DND-41 (cell line): ENCODE measurements around the gene CYREN.

ENCODE experiments used
- ATAC-seq: fragments of 200-7000 bp; cut with Tn5 transposase; 3 replicates; pipeline ENCODE4 v1.9.1; 2021; ENCODE audit warnings: low read depth; ENCODE audit not compliant: insufficient read depth
- DNase-seq: peaks from one replicate; pipeline ENCODE4 v3.0.0-alpha.2; 2020
- H2AFZ ChIP-seq: 2 replicates; pipeline ENCODE4 v1.6.0; 2012; ENCODE audit warnings: low read depth, low read length
- H3K27ac ChIP-seq: 2 replicates; pipeline ENCODE4 v1.5.1; 2012; ENCODE audit warnings: low read length, inconsistent platforms
- H3K27me3 ChIP-seq: fragments of 200-600 bp; sonication (generic); 2 replicates; pipeline ENCODE4 v1.6.0; 2012; ENCODE audit warnings: low read length, mild to moderate bottlenecking, inconsistent platforms; ENCODE audit not compliant: insufficient read depth, poor library complexity
- H3K36me3 ChIP-seq: 2 replicates; pipeline ENCODE4 v1.5.1; 2012; ENCODE audit warnings: low read length, inconsistent platforms; ENCODE audit not compliant: insufficient read depth
- H3K4me1 ChIP-seq: 2 replicates; pipeline ENCODE4 v1.5.1; 2012; ENCODE audit warnings: mild to moderate bottlenecking, low read length; ENCODE audit not compliant: insufficient read depth
- H3K4me2 ChIP-seq: 2 replicates; pipeline ENCODE4 v1.6.0; 2012; ENCODE audit warnings: mild to moderate bottlenecking, moderate library complexity, low read length, inconsistent platforms; ENCODE audit not compliant: insufficient read depth
- H3K4me3 ChIP-seq, 2 experiments: fragments of 200-600 bp in 1 of 2; shearing (Covaris generic) in 1 of 2; 2 replicates each; pipeline ENCODE4 v1.5.1; 2012 to 2016; ENCODE audit warnings: inconsistent platforms in 2 of 2, low read length in 2 of 2, mild to moderate bottlenecking in 2 of 2, low read depth in 1 of 2, moderate library complexity in 1 of 2
- H3K79me2 ChIP-seq: 2 replicates; pipeline ENCODE4 v1.6.0; 2012; ENCODE audit warnings: low read length, inconsistent platforms; ENCODE audit not compliant: insufficient read depth
- H3K9ac ChIP-seq: 2 replicates; pipeline ENCODE4 v1.6.0; 2012; ENCODE audit warnings: low read depth, mild to moderate bottlenecking, inconsistent platforms, low read length, moderate library complexity
- H3K9me3 ChIP-seq: 2 replicates; pipeline ENCODE4 v1.5.1; 2012; ENCODE audit warnings: low read length, moderate library complexity, mild to moderate bottlenecking, inconsistent platforms; ENCODE audit not compliant: insufficient read depth, severe bottlenecking
- H4K20me1 ChIP-seq: 2 replicates; pipeline ENCODE4 v1.6.0; 2012; ENCODE audit warnings: low read length; ENCODE audit not compliant: insufficient read depth
- CTCF ChIP-seq: IDR thresholded peaks from 2 replicates; pipeline ENCODE4 v1.5.1; 2012; ENCODE audit warnings: borderline replicate concordance, low read length, moderate library complexity, mild to moderate bottlenecking; ENCODE audit not compliant: poor library complexity, severe bottlenecking; ENCODE audit errors: extremely low read depth
- EZH2 ChIP-seq: IDR thresholded peaks from 3 replicates; pipeline ENCODE4 v1.6.1; 2012; ENCODE audit warnings: borderline replicate concordance, low read depth, mild to moderate bottlenecking, moderate library complexity, low read length, inconsistent platforms; ENCODE audit not compliant: severe bottlenecking

The CYREN gene

GRCh38 chr7:135207406-135208101, 37.0 kb upstream of the CYREN start:
- Histone ChIP-seq H3K9ac (no peak overlapping the region), H3K4me2 (no peak overlapping the region), H3K27ac (no peak overlapping the region), H3K79me2 (no peaks in the 10 kb centered on the region), H3K4me3 (no peak overlapping the region), H3K36me3 (peaks cover 6% of the 10 kb centered on the region; the same call in 1 of the 2 replicates), H2AFZ (no peak overlapping the region), H3K9me3 (no peaks in the 10 kb centered on the region), H4K20me1 (no peaks in the 10 kb centered on the region), H3K4me1 (peaks cover 15% of the 10 kb centered on the region), H3K27me3 (no peaks in the 10 kb centered on the region)
- no peak for TF ChIP-seq CTCF
- TF ChIP-seq EZH2, result no peak
- DNase-seq, result no peak
- no peak for ATAC-seq

- Histone ChIP-seq H2AFZ (no peak overlapping the region), H3K79me2 (no peaks in the 10 kb centered on the region), H3K4me3 (no peak overlapping the region), H3K9me3 (no peaks in the 10 kb centered on the region), H3K4me2 (no peak overlapping the region), H3K27me3 (no peaks in the 10 kb centered on the region), H4K20me1 (no peaks in the 10 kb centered on the region), H3K9ac (no peak overlapping the region), H3K36me3 (peaks cover 6% of the 10 kb centered on the region; the same call in 1 of the 2 replicates), H3K4me1 (peaks cover 11% of the 10 kb centered on the region), H3K27ac (no peak overlapping the region)
- TF ChIP-seq CTCF (no peak), EZH2 (no peak)
- DNase-seq (no peak), ATAC-seq (no peak)
Observed at GRCh38 chr7:135206941-135207391, 36.5 kb upstream of the CYREN start.

DNA sequence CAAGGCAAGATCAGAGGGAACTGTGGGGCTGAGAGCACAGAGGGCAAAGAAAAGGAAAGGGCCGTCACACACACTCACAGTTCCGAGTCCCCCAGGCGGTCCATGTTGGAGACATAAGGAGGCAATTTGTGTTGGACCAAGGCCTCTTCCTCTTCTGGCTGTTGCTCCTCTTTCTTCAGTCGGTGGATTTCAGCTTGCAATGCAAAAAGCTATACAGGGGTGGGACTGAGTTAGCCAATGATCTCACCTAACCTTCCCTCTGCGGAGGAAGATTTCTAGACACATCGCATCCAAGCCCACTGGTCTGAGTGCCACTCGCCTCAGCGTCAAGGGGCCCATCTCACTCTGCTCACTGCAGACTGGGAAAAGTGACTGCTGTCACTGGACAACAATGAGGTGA, 35.3 kb upstream of the CYREN start:
- H3K79me2 ChIP-seq, result no peaks in the 10 kb centered on the region
- H3K4me3 ChIP-seq, result no peak overlapping the region

More for the DNA sequence above, 35.3 kb upstream of the CYREN start:
- H3K36me3 ChIP-seq, result peaks cover 10% of the 10 kb centered on the region; the same call in 1 of the 2 replicates
- TF ChIP-seq EZH2 (no peak), CTCF (no peak)
- no peak overlapping the region for H3K27ac ChIP-seq
- H3K4me1 ChIP-seq, result peaks cover 8% of the 10 kb centered on the region
- no peak overlapping the region for H2AFZ ChIP-seq
- H3K27me3 ChIP-seq, result no peaks in the 10 kb centered on the region
- no peak overlapping the region for H3K4me2 ChIP-seq
- no peaks in the 10 kb centered on the region for H3K9me3 ChIP-seq
- DNase-seq, result no peak
- H3K9ac ChIP-seq, result no peak overlapping the region
- no peaks in the 10 kb centered on the region for H4K20me1 ChIP-seq
- ATAC-seq, result no peak
